HepG2 (cell line): Measurements from ENCODE around the gene TBC1D24. TPM values are rescaled to one million over a fixed set of nuclear protein-coding genes. Genes with fewer than 3 reads are reported as not detected.

Experiments used
- ATAC-seq: fragments of 200-7000 bp; cut with Tn5 transposase; 3 replicates; pipeline ENCODE4 v1.9.1; 2020; ENCODE audit warnings: mild to moderate bottlenecking, moderate library complexity
- BruUV-seq: library from RNA; stranded (reverse); fragments of 400-500 nt; replicated peaks from 2 replicates; lab custom pipeline; 2021; lab: Mats Ljungman, UMichigan
- CTCF ChIA-PET: fragments of 300-600 bp; formaldehyde crosslinking; extraction: SDS; loops from one replicate; lab custom pipeline; 2021; ENCODE audit warnings: low total read pairs, inconsistent platforms, low intra/inter-chr PET ratio; lab: Yijun Ruan, JAX
- POLR2A ChIA-PET: fragments of 350-600 bp; sonication (Branson Sonifier 250); formaldehyde crosslinking; loops from one replicate; lab custom pipeline; 2020; ENCODE audit warnings: antibody characterized with exemption, inconsistent platforms; lab: Yijun Ruan, JAX
- DNase-seq: peaks from one replicate; pipeline ENCODE4 v3.0.0-alpha.2; 2015; ENCODE audit warnings: low spot score
- FAIRE-seq: peaks from 3 replicates; lab custom pipeline; 2011; peaks lifted over from hg19 to GRCh38; lab: Jason Lieb, UNC
- H2AFZ ChIP-seq: one replicate; pipeline ENCODE4 v1.6.1; 2011; ENCODE audit warnings: low read length, inconsistent platforms
- H3K27ac ChIP-seq: fragments of 300-600 bp; 3 replicates; pipeline ENCODE4 v1.8.0; 2011; ENCODE audit warnings: mixed run types, mild to moderate bottlenecking, mixed read lengths, low read length, inconsistent platforms; ENCODE audit not compliant: insufficient read depth; ENCODE audit errors: extremely low read length
- H3K27me3 ChIP-seq, 2 experiments: fragments of 200-600 bp in 1 of 2; 2 replicates in 1 of 2; 3 replicates in 1 of 2; pipeline versions ENCODE4 v1.6.0 to v1.8.0; 2011; ENCODE audit warnings: low read length in 2 of 2, mild to moderate bottlenecking in 2 of 2, moderate library complexity in 2 of 2, inconsistent platforms in 1 of 2; ENCODE audit not compliant: insufficient read depth in 2 of 2, control insufficient read depth in 1 of 2
- H3K36me3 ChIP-seq, 2 experiments: fragments of 200-600 bp in 1 of 2; replicated peaks in 1 of 2; 2 replicates in 1 of 2; 3 replicates in 1 of 2; pipeline versions ENCODE4 v1.5.1 to v1.8.0; 2011; ENCODE audit warnings: low read length in 2 of 2, inconsistent platforms in 1 of 2; ENCODE audit not compliant: insufficient read depth in 2 of 2, control insufficient read depth in 1 of 2
- H3K4me1 ChIP-seq: 2 replicates; pipeline ENCODE4 v1.5.1; 2012; ENCODE audit warnings: low read length, inconsistent platforms; ENCODE audit not compliant: insufficient read depth
- H3K4me2 ChIP-seq: 2 replicates; pipeline ENCODE4 v1.6.0; 2011; ENCODE audit warnings: low read depth, low read length, inconsistent platforms
- H3K4me3 ChIP-seq, 3 experiments: fragments of 200-600 bp in 1 of 3; sonication (generic), shearing (Covaris generic) in 1 of 3; replicated peaks in 1 of 3; 2 replicates each; pipeline ENCODE4 v1.5.1; 2011 to 2016; ENCODE audit warnings: low read length in 3 of 3, inconsistent platforms in 2 of 3, low read depth in 2 of 3, mild to moderate bottlenecking in 2 of 3, control low read depth in 1 of 3, mixed read lengths in 1 of 3; ENCODE audit not compliant: insufficient read depth in 1 of 3
- H3K79me2 ChIP-seq: one replicate; pipeline ENCODE4 v1.6.1; 2011; ENCODE audit warnings: low read length, inconsistent platforms; ENCODE audit not compliant: insufficient read depth
- H3K9ac ChIP-seq: 2 replicates; pipeline ENCODE4 v1.6.0; 2011; ENCODE audit warnings: mild to moderate bottlenecking, low read depth, low read length, inconsistent platforms; ENCODE audit not compliant: insufficient read depth
- H3K9me3 ChIP-seq: 2 replicates; pipeline ENCODE4 v1.5.1; 2012; ENCODE audit warnings: mild to moderate bottlenecking, low read length
- H4K20me1 ChIP-seq: 2 replicates; pipeline ENCODE4 v1.6.0; 2011; ENCODE audit warnings: inconsistent platforms, mild to moderate bottlenecking, low read length, moderate library complexity; ENCODE audit not compliant: insufficient read depth
- SIN3A ChIP-seq: IDR thresholded peaks from 2 replicates; pipeline ENCODE4 v1.6.1; 2011; ENCODE audit warnings: low read depth, mild to moderate bottlenecking, control low read depth, low read length, borderline replicate concordance
- SMC3 ChIP-seq: IDR thresholded peaks from 2 replicates; pipeline ENCODE4 v1.6.1; 2011; ENCODE audit warnings: low read length, improper control_type of control experiment
- WGBS: methylation state at CpG from one replicate; pipeline ENCODE4 v1.1.6; 2017; ENCODE audit warnings: low lambda C conversion rate; 5-methylcytosine and 5-hydroxymethylcytosine counted together
- in situ Hi-C: cut with HindIII; loops from 2 replicates; pipeline ENCODE4 v1.10.0; 2017; ENCODE audit warnings: low pct_unique_long_range_greater_than_20kb; ENCODE audit not compliant: extremely low pct_ligation_motif_present
- intact Hi-C: fragments of 100-400 bp; cut with micrococcal nuclease; formaldehyde crosslinking; loops from one replicate; pipeline ENCODE4 v1.10.0; 2022; ENCODE audit not compliant: unreplicated experiment
- polyA plus RNA-seq, 8 experiments: library from polyadenylated mRNA; depleted of rRNA in 3 of 8; stranded (reverse) in 7 of 8; unstranded in 1 of 8; fragments of >200 nt; fragmentation: Illumina TruSeq in 4 of 8; extraction: Trizol in 4 of 8; gene quantifications; 2 replicates each; pipeline versions ENCODE4 v1.2.1 to v1.2.3, GENCODE V29; 2011 to 2016; ENCODE audit warnings: low read depth in 4 of 8, missing spikeins in 1 of 8, mixed read lengths in 1 of 8; ENCODE audit not compliant: insufficient read depth in 1 of 8
- total RNA-seq, 5 experiments: library from RNA; depleted of rRNA; stranded (reverse); fragments of >200 nt; fragmentation: Illumina TruSeq; extraction: Trizol; gene quantifications; 2 replicates each; pipeline ENCODE4 v1.2.3, GENCODE V29; 2016; ENCODE audit warnings: low read depth in 1 of 5
- TF ChIP-seq, protein P1 (sequence below): sonication (generic); formaldehyde crosslinking; IDR thresholded peaks from 2 replicates; pipeline ENCODE4 v1.5.0; 2020; ENCODE audit warnings: mild to moderate bottlenecking, missing genetic modification reagents, moderate library complexity
- TF ChIP-seq, protein P2 (sequence below): sonication (generic); formaldehyde crosslinking; IDR thresholded peaks from 2 replicates; pipeline ENCODE4 v1.4.0; 2020; ENCODE audit warnings: missing genetic modification reagents, borderline replicate concordance

TBC1D24 gene
- total and polyA plus RNA-seq, 2 of the 13 experiments (the other 11 are each of a cell fraction or from before 2014, with no cell fraction given), result 7.7 to 13.7 TPM

- Histone ChIP-seq H3K9ac (no peak overlapping the region), H3K27me3 (peaks cover 0 to 4% of the 10 kb centered on the region in 2 experiments; a peak in 2 of 5 replicates), H3K4me1 (peaks cover 28% of the 10 kb centered on the region), H2AFZ (no peak overlapping the region), H3K4me2 (no peak overlapping the region), H3K9me3 (no peaks in the 10 kb centered on the region), H3K4me3 (no peak overlapping the region), H3K36me3 (peaks cover 24 to 41% of the 10 kb centered on the region in 2 experiments), H4K20me1 (no peaks in the 10 kb centered on the region), H3K27ac (no peak overlapping the region), H3K79me2 (peaks cover 15% of the 10 kb centered on the region)
- intact Hi-C loops, result loop anchor here (5.0 kb wide), 1 partner anchor 40 kb away; the partner anchor contains the start of gene NTN3
- no TSS peak for BruUV-seq
- FAIRE-seq (no peak), DNase-seq (no peak), ATAC-seq (no peak)
- TF ChIP-seq SMC3 (peak; percentile 10; the same call in 1 of the 2 replicates), SIN3A (no peak)
- TF ChIP-seq, protein P1, sequence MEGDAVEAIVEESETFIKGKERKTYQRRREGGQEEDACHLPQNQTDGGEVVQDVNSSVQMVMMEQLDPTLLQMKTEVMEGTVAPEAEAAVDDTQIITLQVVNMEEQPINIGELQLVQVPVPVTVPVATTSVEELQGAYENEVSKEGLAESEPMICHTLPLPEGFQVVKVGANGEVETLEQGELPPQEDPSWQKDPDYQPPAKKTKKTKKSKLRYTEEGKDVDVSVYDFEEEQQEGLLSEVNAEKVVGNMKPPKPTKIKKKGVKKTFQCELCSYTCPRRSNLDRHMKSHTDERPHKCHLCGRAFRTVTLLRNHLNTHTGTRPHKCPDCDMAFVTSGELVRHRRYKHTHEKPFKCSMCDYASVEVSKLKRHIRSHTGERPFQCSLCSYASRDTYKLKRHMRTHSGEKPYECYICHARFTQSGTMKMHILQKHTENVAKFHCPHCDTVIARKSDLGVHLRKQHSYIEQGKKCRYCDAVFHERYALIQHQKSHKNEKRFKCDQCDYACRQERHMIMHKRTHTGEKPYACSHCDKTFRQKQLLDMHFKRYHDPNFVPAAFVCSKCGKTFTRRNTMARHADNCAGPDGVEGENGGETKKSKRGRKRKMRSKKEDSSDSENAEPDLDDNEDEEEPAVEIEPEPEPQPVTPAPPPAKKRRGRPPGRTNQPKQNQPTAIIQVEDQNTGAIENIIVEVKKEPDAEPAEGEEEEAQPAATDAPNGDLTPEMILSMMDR (CRISPR knock-in tag), result peak; percentile 20; the same call in 1 of the 2 replicates
- TF ChIP-seq, protein P2, sequence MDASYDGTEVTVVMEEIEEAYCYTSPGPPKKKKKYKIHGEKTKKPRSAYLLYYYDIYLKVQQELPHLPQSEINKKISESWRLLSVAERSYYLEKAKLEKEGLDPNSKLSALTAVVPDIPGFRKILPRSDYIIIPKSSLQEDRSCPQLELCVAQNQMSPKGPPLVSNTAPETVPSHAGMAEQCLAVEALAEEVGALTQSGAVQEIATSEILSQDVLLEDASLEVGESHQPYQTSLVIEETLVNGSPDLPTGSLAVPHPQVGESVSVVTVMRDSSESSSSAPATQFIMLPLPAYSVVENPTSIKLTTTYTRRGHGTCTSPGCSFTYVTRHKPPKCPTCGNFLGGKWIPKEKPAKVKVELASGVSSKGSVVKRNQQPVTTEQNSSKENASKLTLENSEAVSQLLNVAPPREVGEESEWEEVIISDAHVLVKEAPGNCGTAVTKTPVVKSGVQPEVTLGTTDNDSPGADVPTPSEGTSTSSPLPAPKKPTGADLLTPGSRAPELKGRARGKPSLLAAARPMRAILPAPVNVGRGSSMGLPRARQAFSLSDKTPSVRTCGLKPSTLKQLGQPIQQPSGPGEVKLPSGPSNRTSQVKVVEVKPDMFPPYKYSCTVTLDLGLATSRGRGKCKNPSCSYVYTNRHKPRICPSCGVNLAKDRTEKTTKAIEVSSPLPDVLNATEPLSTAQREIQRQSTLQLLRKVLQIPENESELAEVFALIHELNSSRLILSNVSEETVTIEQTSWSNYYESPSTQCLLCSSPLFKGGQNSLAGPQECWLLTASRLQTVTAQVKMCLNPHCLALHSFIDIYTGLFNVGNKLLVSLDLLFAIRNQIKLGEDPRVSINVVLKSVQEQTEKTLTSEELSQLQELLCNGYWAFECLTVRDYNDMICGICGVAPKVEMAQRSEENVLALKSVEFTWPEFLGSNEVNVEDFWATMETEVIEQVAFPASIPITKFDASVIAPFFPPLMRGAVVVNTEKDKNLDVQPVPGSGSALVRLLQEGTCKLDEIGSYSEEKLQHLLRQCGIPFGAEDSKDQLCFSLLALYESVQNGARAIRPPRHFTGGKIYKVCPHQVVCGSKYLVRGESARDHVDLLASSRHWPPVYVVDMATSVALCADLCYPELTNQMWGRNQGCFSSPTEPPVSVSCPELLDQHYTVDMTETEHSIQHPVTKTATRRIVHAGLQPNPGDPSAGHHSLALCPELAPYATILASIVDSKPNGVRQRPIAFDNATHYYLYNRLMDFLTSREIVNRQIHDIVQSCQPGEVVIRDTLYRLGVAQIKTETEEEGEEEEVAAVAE (CRISPR knock-in tag), result no peak
- in situ Hi-C loops, result no loop called here
- ChIA-PET CTCF (interaction anchor here (1.4 kb wide), 1 partner anchor 69 kb away, joined by 8 read pairs; no protein-coding TSS in a partner anchor), POLR2A (interaction anchor here (0.7 kb wide), 1 partner anchor 42 kb away, joined by 3 read pairs; no protein-coding TSS in a partner anchor)
- 96% methylated on average over 6 of the region's 6 CpGs for WGBS
Observed at GRCh38 chr16:2432286-2432685, 42.6 kb upstream of the TBC1D24 start.
